ENCODE measurements around the gene STIP1. TPM values are rescaled to one million over a fixed set of nuclear protein-coding genes. Genes with fewer than 3 reads are reported as not detected.
A peak's percentile ranks its signal among the peaks of the same experiment; 100 is the strongest.

STIP1 gene
- total RNA-seq, 2 donors from 2014 or later = 35.8 to 63.6 TPM

GRCh38 chr11:64216879-64217278 lies 30.9 kb downstream of the STIP1 start:
- ATAC-seq (no peak), DNase-seq (no peak)
- TF ChIP-seq, protein P1, sequence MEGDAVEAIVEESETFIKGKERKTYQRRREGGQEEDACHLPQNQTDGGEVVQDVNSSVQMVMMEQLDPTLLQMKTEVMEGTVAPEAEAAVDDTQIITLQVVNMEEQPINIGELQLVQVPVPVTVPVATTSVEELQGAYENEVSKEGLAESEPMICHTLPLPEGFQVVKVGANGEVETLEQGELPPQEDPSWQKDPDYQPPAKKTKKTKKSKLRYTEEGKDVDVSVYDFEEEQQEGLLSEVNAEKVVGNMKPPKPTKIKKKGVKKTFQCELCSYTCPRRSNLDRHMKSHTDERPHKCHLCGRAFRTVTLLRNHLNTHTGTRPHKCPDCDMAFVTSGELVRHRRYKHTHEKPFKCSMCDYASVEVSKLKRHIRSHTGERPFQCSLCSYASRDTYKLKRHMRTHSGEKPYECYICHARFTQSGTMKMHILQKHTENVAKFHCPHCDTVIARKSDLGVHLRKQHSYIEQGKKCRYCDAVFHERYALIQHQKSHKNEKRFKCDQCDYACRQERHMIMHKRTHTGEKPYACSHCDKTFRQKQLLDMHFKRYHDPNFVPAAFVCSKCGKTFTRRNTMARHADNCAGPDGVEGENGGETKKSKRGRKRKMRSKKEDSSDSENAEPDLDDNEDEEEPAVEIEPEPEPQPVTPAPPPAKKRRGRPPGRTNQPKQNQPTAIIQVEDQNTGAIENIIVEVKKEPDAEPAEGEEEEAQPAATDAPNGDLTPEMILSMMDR (IDR thresholded peaks at IDR 0.05) = no peak
- TF ChIP-seq POLR2A (IDR thresholded peaks at IDR 0.05) = no peak
- H3K27me3 ChIP-seq = no peaks in the 10 kb centered on the region
- no peaks in the 10 kb centered on the region for H3K36me3 ChIP-seq (replicated peaks in 1 of 2; ENCODE audit: insufficient read depth in 1 of 2, low read depth in 2 of 2)
- 92 to 94% methylated on average over 6 of the region's 6 CpGs for WGBS, 2 donors
- intact Hi-C loops (cut with DNase I) = no loop called here
- H3K4me1 ChIP-seq = peaks cover 16% of the 10 kb centered on the region
- no peak overlapping the region for H3K27ac ChIP-seq
- H3K4me3 ChIP-seq = no peak overlapping the region
- H3K9me3 ChIP-seq = no peaks in the 10 kb centered on the region

DNA sequence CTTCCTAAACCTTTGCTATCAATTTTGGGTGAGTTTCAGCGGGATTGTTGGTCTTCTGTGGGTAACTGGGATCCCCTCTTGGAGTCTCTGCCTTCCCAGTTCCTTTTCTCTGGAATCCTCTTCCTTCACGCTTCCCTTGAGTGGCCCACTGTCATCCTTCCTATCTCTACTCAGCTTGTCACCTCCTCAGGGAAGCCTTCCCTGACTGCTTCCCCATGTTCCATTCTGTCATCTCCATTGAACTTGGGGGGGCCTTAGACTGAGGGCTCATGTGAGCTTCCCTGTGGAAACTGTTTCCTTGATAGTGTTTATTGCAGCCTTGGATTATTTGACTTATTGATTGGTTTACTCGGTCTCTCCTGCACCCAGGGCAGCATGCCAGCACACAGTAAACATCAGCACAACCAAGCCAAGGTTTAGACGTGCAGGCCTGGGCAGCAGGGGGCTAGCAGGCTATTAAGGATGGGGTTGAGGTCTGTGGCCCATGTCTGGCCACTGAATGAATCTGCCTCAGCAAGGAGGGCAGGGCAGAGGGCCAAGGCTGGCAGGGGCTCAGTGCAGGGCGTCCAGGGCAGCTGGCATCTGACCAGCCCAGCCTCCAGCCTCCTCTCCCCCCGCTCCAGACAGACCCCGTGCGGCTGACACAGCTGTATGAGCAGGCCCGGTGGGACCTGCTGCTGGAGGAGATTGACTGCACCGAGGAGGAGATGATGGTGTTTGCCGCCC lies 32.8 kb downstream of the STIP1 start:
- peak overlapping the region in 3 of 4 donors; percentile 42 to 61 (median 55) for H3K27ac ChIP-seq
- intact Hi-C loops (cut with DNase I) = no loop called here
- H3K9me3 ChIP-seq = no peaks in the 10 kb centered on the region
- H3K4me1 ChIP-seq = peaks cover 28% of the 10 kb centered on the region
- no peak overlapping the region for H3K4me3 ChIP-seq
- H3K36me3 ChIP-seq (replicated peaks in 1 of 2; ENCODE audit: insufficient read depth in 1 of 2, low read depth in 2 of 2) = no peaks in the 10 kb centered on the region
- H3K27me3 ChIP-seq = no peaks in the 10 kb centered on the region
- 31 to 33% methylated on average over 9 to 11 of the region's 11 CpGs for WGBS, 2 donors
- ATAC-seq (peak; percentile 81), DNase-seq (peak; percentile 81 to 92 (median 88))
- TF ChIP-seq, protein P1 (IDR thresholded peaks at IDR 0.05) = no peak
- no peak for TF ChIP-seq POLR2A (IDR thresholded peaks at IDR 0.05)

- Histone ChIP-seq H3K4me3 (no peak overlapping the region), H3K4me1 (peaks cover 28% of the 10 kb centered on the region), H3K9me3 (no peaks in the 10 kb centered on the region), H3K27me3 (no peaks in the 10 kb centered on the region), H3K27ac (peak overlapping the region in 3 of 4 donors; percentile 42 to 61 (median 55)), H3K36me3 (replicated peaks in 1 of 2; ENCODE audit: insufficient read depth in 1 of 2, low read depth in 2 of 2) (no peaks in the 10 kb centered on the region)
- DNase-seq (no peak), ATAC-seq (no peak)
- intact Hi-C loops (cut with DNase I) = no loop called here
- 44 to 93% methylated on average over 3 to 5 of the region's 7 CpGs for WGBS, 2 donors
- TF ChIP-seq POLR2A (IDR thresholded peaks at IDR 0.05) = no peak
- TF ChIP-seq, protein P1 (IDR thresholded peaks at IDR 0.05) = no peak
Measured at GRCh38 chr11:64219354-64219684, 33.3 kb downstream of the STIP1 start.

DNA sequence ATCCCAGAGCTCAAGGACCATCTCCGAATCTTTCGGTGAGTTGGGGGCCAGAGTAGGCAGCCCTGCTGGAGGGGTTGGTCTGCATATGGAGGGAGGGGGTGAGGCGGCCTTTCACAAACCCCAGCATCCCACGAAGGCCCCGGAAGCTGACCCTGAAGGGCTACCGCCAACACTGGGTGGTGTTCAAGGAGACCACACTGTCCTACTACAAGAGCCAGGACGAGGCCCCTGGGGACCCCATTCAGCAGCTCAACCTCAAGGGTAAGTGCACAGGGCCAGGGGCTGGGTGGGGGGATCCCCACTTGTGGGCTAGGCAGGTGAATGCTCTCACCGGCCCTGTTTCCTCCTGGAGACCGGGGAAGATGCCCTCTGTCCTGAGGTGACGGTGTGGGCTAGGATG lies 33.8 kb downstream of the STIP1 start:
- DNase-seq = no peak
- no peaks in the 10 kb centered on the region for H3K27me3 ChIP-seq
- WGBS, 2 donors = 80 to 86% methylated on average over 2 to 10 of the region's 10 CpGs
- no peaks in the 10 kb centered on the region for H3K36me3 ChIP-seq (replicated peaks in 1 of 2; ENCODE audit: insufficient read depth in 1 of 2, low read depth in 2 of 2)
- TF ChIP-seq POLR2A (IDR thresholded peaks at IDR 0.05) = no peak
- TF ChIP-seq, protein P1 (IDR thresholded peaks at IDR 0.05) = no peak
- ATAC-seq = no peak
- intact Hi-C loops (cut with DNase I) = no loop called here
- H3K4me1 ChIP-seq = peaks cover 31% of the 10 kb centered on the region
- no peak overlapping the region for H3K4me3 ChIP-seq
- H3K9me3 ChIP-seq = no peaks in the 10 kb centered on the region
- H3K27ac ChIP-seq = no peak overlapping the region

GRCh38 chr11:64220271-64220670 lies 34.3 kb downstream of the STIP1 start:
- TF ChIP-seq, protein P1 (IDR thresholded peaks at IDR 0.05) = no peak
- TF ChIP-seq POLR2A (IDR thresholded peaks at IDR 0.05) = no peak
- no peak overlapping the region for H3K4me3 ChIP-seq
- no peaks in the 10 kb centered on the region for H3K36me3 ChIP-seq (replicated peaks in 1 of 2; ENCODE audit: insufficient read depth in 1 of 2, low read depth in 2 of 2)
- no peaks in the 10 kb centered on the region for H3K9me3 ChIP-seq
- H3K27me3 ChIP-seq = no peaks in the 10 kb centered on the region
- intact Hi-C loops (cut with DNase I) = no loop called here
- ATAC-seq (no peak), DNase-seq (no peak)
- WGBS, 2 donors = 89% methylated on average over 17 of the region's 17 CpGs; no CpG with 5 or more reads in 1 of the 2 donors
- peaks cover 36% of the 10 kb centered on the region for H3K4me1 ChIP-seq
- no peak overlapping the region for H3K27ac ChIP-seq
